Fibroblast of peridontal ligament (primary cell): ENCODE results near the gene MRPL28.
"Not testable (repeated sequence)": the region's sequence is repeated elsewhere in the genome, so short reads cannot be mapped to it uniquely, and the experiment has no call there.

ENCODE experiments used
- DNase-seq: peaks from one replicate; pipeline ENCODE4 v3.0.0-alpha.2; 2010; ENCODE audit errors: extremely low read depth

The MRPL28 gene

GRCh38 chr16:340370-341091, 29.8 kb downstream of the MRPL28 start:
- DNase-seq, result no peak

- no peak for DNase-seq
These were observed 30.7 kb downstream of the MRPL28 start for GRCh38 chr16:339680-340079.

GRCh38 chr16:337975-338575, 32.3 kb downstream of the MRPL28 start:
- no peak for DNase-seq

- no peak for DNase-seq
These were observed 32.9 kb downstream of the MRPL28 start for GRCh38 chr16:337437-337836.

GRCh38 chr16:336269-336668, 34.1 kb downstream of the MRPL28 start:
- DNase-seq, result no peak

GRCh38 chr16:334861-335632, 35.3 kb downstream of the MRPL28 start:
- DNase-seq, result not testable (repeated sequence)

GRCh38 chr16:334164-334832, 36.0 kb downstream of the MRPL28 start:
- not testable (repeated sequence) for DNase-seq

GRCh38 chr16:333406-334094, 36.8 kb downstream of the MRPL28 start:
- no peak for DNase-seq

- DNase-seq, result not testable (repeated sequence)
These were observed 39.0 kb downstream of the MRPL28 start for GRCh38 chr16:331181-331814.

- no peak for DNase-seq
These were observed 39.6 kb downstream of the MRPL28 start for GRCh38 chr16:330741-331140.

GRCh38 chr16:325375-326145, 44.8 kb downstream of the MRPL28 start:
- DNase-seq, result no peak

- no peak for DNase-seq
These were observed 45.6 kb downstream of the MRPL28 start for GRCh38 chr16:324451-325334.

GRCh38 chr16:324201-324450, 46.2 kb downstream of the MRPL28 start:
- DNase-seq, result no peak

GRCh38 chr16:322476-323143, 47.7 kb downstream of the MRPL28 start:
- DNase-seq, result no peak

GRCh38 chr16:321532-321931, 48.8 kb downstream of the MRPL28 start:
- no peak for DNase-seq

GRCh38 chr16:320206-320605, 50.1 kb downstream of the MRPL28 start:
- DNase-seq, result no peak

- DNase-seq, result no peak
These were observed 51.7 kb downstream of the MRPL28 start for GRCh38 chr16:318628-319027.

- no peak for DNase-seq
These were observed 52.8 kb downstream of the MRPL28 start for GRCh38 chr16:317583-317982.
